Activated effector memory CD4-positive, alpha-beta T cell treated with Interleukin-2 at 50 U/mL for 16 hours (primary cell): ENCODE results near the gene ICE1.
"Not testable (repeated sequence)": the region's sequence is repeated elsewhere in the genome, so short reads cannot be mapped to it uniquely, and the experiment has no call there.

Experiments used
- DNase-seq: peaks from one replicate; pipeline ENCODE4 v3.0.0-alpha.2; 2020

ICE1 gene

GRCh38 chr5:5492087-5492933, 69.8 kb downstream of the ICE1 start:
- no peak for DNase-seq

- DNase-seq = not testable (repeated sequence)
Measured at GRCh38 chr5:5492934-5493271, 70.4 kb downstream of the ICE1 start.

DNA sequence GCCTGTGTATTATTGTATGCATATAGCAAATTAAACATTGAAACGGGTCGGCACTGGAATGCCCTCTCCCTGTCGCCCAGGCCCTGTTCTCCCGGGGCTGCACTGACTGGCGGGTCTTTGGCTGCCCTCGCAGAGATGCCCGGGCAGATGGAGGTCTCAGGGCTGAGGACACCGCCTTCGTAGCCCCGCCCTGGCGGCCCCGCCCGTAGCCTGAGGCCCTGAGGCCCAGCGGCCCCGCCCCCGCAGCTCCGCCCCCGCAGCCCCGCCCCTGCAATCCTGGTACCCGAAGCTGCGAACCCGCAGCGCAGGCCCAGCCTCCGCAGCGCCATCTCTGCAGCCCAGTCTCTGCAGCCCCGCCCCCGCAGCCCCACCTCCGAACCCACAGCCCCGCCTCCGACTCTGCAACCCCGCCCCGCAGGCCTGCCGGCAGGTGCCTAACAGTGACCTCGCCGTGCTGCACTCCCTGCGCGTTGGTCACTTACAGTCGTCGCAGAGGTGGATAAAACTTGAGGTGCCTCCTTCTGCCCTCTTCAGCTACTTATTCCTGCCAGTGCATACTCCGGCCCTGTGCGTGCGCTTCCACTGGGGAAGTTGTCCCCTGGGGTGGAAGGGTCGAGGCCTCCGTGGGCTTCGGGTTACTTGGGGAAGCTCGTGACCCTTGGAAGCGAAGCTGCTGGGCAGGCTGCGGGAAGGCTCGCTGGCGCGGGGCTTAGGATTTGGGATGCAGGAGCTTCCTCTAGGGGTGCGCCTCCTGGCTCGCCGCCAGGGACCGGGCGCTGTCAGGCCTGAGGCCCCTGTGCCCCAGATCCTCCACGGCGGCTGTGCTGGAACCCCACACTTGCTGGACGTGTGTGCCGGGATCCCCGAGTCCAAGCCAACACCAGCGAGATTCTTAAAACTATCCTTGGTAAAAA, 72.3 kb downstream of the ICE1 start:
- DNase-seq = peak; percentile 81

DNA sequence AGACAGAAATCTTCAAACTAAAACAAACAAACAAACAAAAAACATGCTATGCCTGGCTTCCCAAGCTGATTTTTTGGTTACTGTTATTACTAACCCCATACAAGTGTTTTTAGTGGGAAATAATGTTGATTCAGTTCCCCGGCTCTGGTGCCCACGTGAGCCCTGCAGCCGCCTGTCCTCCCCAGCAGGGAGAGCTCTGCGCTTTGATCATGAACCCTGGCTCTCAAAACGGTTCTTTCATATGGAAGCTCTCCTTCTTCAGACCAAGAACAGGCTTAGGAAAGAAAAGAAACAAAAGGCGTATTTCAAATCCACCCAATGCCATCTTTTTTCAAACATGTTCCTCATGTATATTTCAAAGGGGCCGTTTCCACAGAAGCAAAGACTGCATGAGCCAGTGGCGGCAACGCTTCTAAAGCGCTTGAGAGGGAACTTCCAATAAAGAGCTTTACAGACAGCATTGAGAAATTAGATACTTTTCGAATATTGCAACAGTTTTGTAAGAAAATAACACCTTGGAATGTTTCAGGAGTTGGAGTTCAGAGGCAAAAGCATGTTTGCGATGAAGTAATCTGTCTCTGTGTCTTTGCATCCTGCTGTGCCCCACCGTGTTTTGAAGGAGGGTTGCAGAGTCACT, 74.8 kb downstream of the ICE1 start:
- no peak for DNase-seq

- no peak for DNase-seq
Measured at GRCh38 chr5:5499442-5499841, 77.0 kb downstream of the ICE1 start.

DNA sequence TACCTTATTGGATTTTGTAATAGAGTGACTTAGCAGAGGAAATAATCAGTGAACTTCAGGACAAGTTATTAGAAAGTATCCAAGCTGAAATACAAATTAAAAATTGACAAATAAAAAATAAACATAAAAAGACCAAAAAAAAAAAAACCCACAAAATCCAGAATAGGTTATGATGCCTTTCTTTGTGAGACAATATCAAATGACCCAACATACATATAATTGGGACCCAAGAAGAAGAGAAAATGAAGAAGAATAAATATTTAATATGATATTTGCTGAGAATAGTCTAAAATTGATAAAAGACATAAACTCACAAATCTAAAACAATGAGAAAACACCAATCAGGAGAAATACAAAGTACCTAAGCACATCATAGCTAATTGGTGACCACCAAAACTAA, 81.8 kb downstream of the ICE1 start:
- no peak for DNase-seq

DNA sequence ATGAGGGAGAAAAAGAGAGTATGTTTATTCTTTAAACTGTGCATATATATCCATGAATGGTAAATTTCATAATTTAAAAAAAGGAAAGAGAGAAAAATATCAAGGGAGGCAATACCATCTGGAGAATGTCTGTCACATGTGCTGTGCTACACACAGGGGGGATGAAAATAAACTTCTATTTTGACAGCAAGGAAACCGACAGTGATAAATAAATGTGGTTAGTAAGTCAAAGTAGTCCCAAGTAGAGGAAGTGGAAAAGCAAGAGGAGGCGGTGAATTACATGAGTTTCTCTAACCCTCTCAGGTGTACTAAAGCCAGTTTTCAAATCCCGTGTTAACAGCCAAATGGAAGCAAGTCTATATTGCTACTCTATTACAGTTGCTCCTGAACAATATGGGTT, 83.3 kb downstream of the ICE1 start:
- no peak for DNase-seq

- no peak for DNase-seq
Measured at GRCh38 chr5:5508391-5508790, 85.9 kb downstream of the ICE1 start.

GRCh38 chr5:5511904-5512416, 89.5 kb downstream of the ICE1 start:
- no peak for DNase-seq

- no peak for DNase-seq
Measured at GRCh38 chr5:5512543-5512942, 90.1 kb downstream of the ICE1 start.

GRCh38 chr5:5520622-5521021, 98.1 kb downstream of the ICE1 start:
- DNase-seq = not testable (repeated sequence)

GRCh38 chr5:5521029-5521428, 98.6 kb downstream of the ICE1 start:
- DNase-seq = no peak

- DNase-seq = no peak
Measured at GRCh38 chr5:5521478-5521877, 99.0 kb downstream of the ICE1 start.

DNA sequence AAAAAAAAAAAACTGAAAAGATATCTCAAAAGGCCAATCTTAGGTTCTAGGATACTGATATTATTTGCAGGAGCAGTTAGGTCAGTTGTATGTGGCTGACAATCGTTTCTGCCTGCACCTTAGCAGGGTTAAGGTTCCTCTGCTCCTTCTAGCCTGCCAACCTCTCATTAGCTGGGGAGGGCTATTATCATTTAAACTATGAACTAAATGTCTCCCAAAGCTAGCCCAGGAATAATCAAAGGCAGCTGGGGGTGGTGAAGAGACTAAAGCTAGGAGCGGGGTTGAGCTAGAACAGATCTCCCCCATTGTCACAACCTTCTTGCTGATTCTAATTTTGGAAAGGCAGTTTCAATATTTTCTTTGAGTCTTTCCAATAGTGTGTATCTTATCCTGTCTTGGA, 99.9 kb downstream of the ICE1 start:
- no peak for DNase-seq

GRCh38 chr5:5523066-5523505, 100.6 kb downstream of the ICE1 start:
- DNase-seq = no peak

DNA sequence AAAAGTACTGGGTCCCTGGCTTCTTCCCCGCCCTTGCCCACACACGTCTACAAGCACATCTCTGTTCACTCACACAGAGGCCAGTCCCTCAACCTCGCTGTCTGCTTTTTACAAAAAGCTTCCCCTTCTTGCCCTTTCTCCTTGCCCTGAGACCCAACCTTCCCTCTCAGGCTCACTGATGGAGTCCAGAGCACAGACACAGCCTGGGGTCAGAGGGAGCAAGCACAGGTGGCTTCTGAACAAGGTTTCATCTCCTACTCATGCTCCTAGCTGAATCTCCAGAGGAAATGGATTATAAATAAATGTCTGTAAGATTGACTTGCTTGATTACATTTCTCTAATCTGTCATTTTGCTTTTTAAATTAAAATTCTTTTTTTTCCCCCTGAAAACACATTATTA, 101.8 kb downstream of the ICE1 start:
- no peak for DNase-seq

GRCh38 chr5:5531371-5531770, 108.9 kb downstream of the ICE1 start:
- no peak for DNase-seq

- DNase-seq = no peak
Measured at GRCh38 chr5:5532306-5533076, 110.0 kb downstream of the ICE1 start.

DNA sequence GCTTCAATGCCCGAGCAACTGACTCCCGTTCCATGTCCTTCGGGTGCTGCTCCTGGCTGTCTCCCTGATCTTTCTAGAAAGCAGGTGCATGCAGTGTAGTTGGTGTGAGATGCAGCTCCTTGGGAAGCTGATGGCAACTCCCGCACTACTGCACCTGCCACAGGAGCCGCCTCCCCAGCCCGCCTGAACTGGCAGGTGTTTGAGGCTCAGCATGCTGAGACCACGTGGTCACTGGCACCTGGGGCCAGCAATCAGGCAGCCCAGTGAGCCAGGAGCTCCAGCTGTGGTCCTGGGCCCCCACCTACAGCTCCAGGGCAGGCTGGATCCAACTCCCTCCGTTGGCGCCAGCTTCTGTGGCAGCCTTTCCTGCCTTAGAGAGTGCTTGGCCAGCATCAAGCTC, 111.5 kb downstream of the ICE1 start:
- no peak for DNase-seq

DNA sequence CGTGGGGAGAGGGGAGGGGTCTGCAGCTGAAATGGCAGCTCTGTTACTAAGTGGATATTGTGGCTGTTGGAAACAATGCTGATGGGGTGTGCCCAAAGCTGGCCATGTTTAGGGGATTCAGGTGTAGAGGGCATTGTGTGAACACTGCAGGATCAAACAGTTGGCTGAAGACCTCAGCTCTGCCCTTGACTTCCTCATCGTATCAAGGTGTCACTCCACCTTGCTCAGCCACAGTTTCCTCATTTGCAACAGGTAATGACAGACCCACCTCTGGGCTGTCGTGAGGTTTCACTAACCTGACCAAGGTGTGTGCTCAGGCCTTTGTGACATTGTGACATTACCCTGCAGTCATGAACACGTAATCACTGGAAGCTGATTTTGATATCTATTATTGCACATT, 111.9 kb downstream of the ICE1 start:
- no peak for DNase-seq

DNA sequence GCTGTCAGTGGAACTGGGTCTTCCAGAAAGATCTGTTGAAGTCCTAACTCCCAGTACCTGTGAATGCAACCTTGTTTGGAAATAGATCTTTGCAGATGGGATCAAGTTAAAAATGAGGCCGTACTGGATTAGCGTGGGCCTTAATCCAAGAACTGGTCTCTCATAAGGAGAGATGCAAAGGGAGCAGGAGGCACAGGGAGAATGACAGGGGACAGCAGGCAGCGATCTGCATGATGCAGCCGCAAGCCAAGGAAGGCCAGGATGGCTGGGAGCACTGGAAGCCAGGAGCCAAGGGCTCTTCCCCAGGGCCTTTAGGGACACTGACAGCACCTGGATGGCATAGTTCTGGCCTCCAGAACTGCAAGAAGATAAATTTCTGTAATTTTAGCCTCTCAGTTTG, 114.4 kb downstream of the ICE1 start:
- no peak for DNase-seq

DNA sequence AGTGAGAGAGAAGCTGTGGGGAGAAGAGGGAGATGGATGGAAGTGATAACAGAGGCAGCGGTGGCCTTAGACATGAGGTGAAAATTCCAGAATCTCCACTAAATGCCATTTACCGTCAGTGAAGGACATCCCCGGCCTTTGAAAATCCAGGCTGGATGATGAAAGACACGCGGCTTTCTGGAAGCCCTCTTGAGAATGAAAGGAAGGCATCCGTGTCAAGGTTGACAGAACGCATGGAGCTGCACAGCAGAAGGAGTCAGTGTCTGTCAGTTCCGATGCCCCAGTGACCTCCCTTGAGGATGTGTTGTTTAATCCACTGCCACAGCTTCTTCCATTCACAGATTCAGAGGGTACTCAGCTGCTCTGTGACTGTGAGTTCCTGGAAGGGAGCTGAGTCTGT, 114.9 kb downstream of the ICE1 start:
- DNase-seq = no peak

DNA sequence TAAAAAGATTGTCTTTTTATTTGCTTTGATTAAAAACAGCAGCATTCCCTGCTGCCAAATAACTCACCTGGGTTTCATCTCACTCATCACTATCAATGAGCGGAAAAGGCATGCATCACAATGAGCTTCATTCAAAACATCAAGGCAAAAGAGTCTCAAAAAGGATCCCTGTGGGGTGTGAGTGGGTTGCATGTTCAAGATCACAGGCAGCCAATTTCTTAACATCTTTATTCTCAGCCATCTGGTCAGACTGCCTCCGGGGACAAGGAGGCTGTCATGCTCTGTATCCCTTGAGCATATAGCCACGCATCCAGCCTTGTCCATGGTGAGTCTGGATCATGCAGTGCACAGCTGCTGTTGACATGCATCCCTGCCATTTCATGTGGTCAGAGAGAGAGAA, 117.1 kb downstream of the ICE1 start:
- no peak for DNase-seq
